CD4-positive, alpha-beta T cell treated with Interleukin-2 at 100 ng/mL for 4 hours (primary cell): ENCODE data around the gene SLC36A1.
"Not testable (repeated sequence)": the region's sequence is repeated elsewhere in the genome, so short reads cannot be mapped to it uniquely, and the experiment has no call there.

Source experiments
- DNase-seq: peaks from one replicate; pipeline ENCODE4 v3.0.0-alpha.2; 2020; ENCODE audit warnings: low spot score

The SLC36A1 gene

GRCh38 chr5:151483647-151484046 lies 36.2 kb downstream of the SLC36A1 start:
- no peak for DNase-seq

DNA sequence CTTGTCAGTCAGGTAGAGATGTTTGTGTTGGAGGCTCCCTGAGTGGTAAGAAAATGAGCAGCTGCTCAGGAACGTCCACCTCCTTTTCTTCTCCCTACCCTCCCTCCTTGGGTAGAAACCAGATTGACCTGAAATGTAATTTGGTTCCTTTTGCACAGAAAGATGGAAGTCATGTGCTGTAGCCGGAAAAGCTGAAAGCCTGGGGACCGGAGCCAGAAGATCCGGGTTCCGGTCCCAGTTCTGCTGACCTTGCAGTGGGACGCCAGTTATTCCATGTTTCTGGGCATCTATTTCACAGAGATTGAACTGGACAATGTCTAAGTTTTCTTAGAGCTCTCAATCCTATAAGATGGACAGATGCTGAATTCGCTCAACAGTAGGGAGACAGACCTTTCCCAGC lies 40.1 kb downstream of the SLC36A1 start:
- no peak for DNase-seq

GRCh38 chr5:151490627-151491026 lies 43.2 kb downstream of the SLC36A1 start:
- no peak for DNase-seq

DNA sequence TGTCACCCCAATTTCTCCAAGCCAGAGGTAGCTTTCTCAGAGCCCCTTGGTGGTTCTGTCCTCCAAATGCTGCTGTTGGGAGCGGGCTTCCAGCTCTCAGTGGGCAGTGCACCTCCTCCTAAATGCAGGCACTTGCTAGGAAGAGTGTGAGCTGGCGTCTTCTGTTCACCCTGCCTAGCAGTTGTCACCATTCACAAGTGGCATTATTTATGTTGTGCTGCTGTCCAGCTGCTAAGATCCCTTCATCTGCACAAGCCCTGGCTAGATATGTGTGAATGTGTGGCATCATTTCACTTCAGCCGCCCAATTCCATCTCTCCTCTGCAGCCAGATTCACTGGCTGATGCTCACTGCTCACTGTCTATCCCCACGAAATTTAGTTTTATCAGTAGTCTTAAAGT lies 43.7 kb downstream of the SLC36A1 start:
- DNase-seq = no peak

DNA sequence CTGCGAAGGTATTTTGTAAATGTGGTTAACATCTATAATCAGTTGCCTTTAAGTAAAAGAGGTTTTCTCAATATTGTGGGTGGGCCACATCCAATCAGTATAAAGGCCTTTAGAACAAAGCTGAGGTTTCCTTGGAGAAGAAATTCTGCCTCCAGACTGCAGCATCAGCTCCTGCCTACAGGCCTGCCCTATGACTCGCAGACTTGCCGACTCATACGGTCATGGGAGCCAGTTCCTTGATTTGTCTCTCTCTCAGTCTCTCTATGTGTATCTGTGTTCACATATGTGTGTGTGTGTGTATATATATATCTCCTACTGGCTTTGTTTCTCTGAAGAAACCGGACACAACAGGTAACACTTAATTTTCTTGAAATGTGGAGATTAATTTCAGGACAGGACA lies 45.3 kb downstream of the SLC36A1 start:
- no peak for DNase-seq

DNA sequence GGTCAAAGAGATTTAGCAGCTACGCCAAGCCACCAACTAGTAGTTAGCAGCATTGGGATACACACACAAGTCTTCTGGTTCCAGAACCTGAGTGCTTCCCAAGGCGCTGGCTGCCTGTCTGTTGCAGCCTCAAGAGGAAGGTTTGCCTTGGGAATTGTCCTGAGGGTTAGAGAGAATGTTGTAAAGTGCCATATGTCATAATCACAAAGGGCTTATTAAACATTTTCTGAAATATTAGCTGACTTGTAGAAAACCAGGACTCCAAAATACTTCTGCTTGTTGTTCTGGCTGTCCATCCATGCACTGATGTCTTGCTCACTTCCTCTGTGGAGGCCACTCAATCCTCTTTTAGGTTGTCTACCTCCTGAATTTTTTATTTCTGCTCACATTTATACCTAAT lies 46.3 kb downstream of the SLC36A1 start:
- no peak for DNase-seq

- no peak for DNase-seq
Measured at GRCh38 chr5:151495320-151495719, 47.9 kb downstream of the SLC36A1 start.

- no peak for DNase-seq
Measured at GRCh38 chr5:151496041-151496484, 48.7 kb downstream of the SLC36A1 start.

- DNase-seq = no peak
Measured at GRCh38 chr5:151497391-151498002, 50.1 kb downstream of the SLC36A1 start.

DNA sequence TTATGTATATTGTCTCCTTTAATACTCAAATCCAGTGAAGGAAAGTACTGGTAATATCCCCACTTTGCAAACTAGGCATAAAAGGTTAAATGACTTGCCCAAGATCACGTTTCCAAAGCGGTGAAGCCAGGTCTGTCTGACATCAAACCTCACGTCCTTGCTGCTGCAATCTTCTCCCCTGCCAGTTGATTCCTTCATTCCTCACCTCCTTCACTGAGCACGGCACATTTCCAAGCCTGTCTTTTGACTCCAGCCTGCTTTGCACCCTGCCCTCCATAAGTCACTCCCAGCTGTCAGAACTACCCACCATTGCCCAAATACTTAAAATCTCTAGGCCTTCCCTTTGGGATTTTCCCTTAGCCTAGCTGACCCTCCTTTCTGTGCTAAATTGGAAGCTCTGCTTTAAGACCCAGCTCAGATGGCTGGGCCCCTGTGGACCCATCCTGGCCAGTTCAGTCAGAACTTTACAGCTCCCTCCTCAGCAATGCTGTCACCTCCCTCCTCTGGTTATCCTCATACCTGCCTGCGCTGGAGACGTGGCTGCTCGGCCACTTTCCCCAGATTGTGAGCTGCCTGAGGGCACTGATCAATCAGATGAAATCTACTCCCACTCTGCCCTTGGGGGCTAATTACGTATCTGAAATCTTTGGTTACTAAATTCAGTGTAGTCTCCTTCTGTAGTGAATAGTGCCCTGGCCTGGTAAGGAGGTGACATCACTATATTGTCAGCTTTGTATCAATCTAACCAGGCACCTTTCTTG lies 51.2 kb downstream of the SLC36A1 start:
- DNase-seq = no peak

- DNase-seq = no peak
Measured at GRCh38 chr5:151499501-151500035, 52.2 kb downstream of the SLC36A1 start.

DNA sequence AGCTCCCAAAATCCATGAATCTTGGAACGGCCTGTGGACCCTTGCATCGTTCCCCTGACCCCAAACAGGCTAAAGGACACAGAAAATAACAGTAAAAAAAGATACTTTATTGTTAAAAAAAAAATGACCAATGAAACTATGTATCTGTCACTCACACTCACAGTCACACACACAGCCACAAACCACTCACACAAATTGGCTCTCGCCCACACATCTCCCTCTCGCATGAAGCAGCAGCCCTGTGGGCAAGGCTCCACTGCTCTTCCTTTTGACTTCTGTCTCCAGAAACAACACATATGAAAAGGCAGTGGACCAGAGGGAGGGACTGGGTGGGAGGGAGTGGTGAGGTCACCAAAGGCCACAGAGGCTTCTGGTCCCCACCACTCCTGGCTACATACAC lies 56.6 kb downstream of the SLC36A1 start:
- DNase-seq = no peak

- not testable (repeated sequence) for DNase-seq
Measured at GRCh38 chr5:151508308-151508707, 60.9 kb downstream of the SLC36A1 start.

- DNase-seq = no peak
Measured at GRCh38 chr5:151509231-151509630, 61.8 kb downstream of the SLC36A1 start.

- DNase-seq = no peak
Measured at GRCh38 chr5:151509836-151510235, 62.4 kb downstream of the SLC36A1 start.

- no peak for DNase-seq
Measured at GRCh38 chr5:151517122-151517920, 69.9 kb downstream of the SLC36A1 start.

GRCh38 chr5:151520294-151520693 lies 72.9 kb downstream of the SLC36A1 start:
- DNase-seq = no peak

GRCh38 chr5:151522226-151522625 lies 74.8 kb downstream of the SLC36A1 start:
- no peak for DNase-seq

- DNase-seq = peak; percentile 38
Measured at GRCh38 chr5:151523335-151523734, 75.9 kb downstream of the SLC36A1 start.

DNA sequence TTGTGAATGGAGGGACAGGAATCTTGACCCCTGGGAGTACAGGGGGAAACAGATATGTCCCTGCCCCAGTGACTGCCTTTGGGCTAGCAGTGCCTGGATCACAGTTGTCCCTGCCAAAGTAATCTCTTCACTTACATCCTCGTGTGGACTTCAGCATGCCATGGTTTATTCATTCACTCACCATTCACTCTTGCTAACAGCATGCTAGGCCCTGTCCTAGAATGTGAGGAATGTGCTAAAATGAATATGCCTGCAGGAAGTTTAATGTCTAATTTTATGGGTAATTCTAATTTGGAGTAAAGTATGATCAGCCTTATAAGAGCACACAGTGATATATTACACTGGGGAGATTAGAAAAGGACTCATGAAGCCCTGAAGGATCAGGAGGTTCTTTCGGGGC lies 80.8 kb downstream of the SLC36A1 start:
- DNase-seq = no peak

GRCh38 chr5:151528996-151529395 lies 81.6 kb downstream of the SLC36A1 start:
- no peak for DNase-seq

- no peak for DNase-seq
Measured at GRCh38 chr5:151531581-151531980, 84.2 kb downstream of the SLC36A1 start.

- DNase-seq = no peak
Measured at GRCh38 chr5:151532416-151532815, 85.0 kb downstream of the SLC36A1 start.
